Measurements from ENCODE around the gene BDKRB2.

The BDKRB2 gene

DNA sequence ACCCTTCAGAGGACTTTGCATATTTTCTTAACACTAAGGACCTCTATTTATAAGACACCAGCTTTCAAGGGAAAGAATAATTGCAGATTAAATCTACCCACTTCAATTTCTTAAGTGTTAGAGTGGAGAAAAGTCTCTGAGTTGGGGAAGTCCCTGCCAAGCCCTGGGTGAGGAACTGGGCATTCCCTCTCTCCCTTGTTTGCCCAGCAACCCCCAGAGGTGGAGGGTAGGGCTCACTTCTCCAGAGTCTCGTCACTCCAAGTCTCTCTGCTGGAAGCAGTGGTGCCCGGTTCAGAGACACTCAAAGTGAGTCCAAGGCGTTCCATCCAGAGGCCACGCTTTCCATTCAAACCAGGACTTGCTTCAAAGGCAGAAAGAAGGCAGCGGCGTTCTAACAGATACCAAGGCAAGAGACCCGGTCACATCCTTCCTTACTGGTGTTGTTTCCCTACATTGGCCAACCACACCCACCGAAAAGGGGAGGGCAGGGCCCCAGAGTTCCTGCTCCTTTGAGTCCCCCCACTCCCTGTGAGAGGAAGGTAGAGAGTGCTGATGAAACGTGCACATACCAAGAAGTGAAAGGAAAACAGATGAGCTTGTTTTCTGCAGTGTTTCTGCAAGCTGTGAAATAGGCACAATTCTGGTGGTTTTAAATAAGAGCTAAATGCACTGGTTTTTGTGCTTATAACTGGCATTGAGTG, 6.1 kb upstream of the BDKRB2 start:
- H3K36me3 ChIP-seq (replicated peaks; ENCODE audit: low read depth, low read length) = no peaks in the 10 kb centered on the region
- peak overlapping the region; percentile 76 for H3K4me2 ChIP-seq (ENCODE audit: low read length)
- H3K4me3 ChIP-seq (ENCODE audit: low read length) = peak overlapping the region; percentile 63
- no peaks in the 10 kb centered on the region for H4K20me1 ChIP-seq (ENCODE audit: insufficient read depth, low read length)
- H2AFZ ChIP-seq (ENCODE audit: low read depth, low read length) = peak overlapping the region; percentile 66
- peaks cover 11% of the 10 kb centered on the region; the same call in 1 of the 2 replicates for H3K4me1 ChIP-seq (ENCODE audit: low read length)
- no peak overlapping the region for H3K27ac ChIP-seq (ENCODE audit: low read length)
- H3K9me3 ChIP-seq (ENCODE audit: insufficient read depth, low read length) = no peaks in the 10 kb centered on the region
- H3K27me3 ChIP-seq (ENCODE audit: low read depth, low read length) = 0 out of 2 replicates have a peak, but pooled peaks cover 3% of the 10 kb centered on the region
- no peaks in the 10 kb centered on the region for H3K79me2 ChIP-seq (ENCODE audit: low read length)
- H3K9ac ChIP-seq (ENCODE audit: low read length) = peak overlapping the region; percentile 41; the same call in 1 of the 2 replicates
- no peak for TF ChIP-seq EZH2phosphoT487 (IDR thresholded peaks at IDR 0.05; ENCODE audit: low read depth)
- TF ChIP-seq, protein P1, sequence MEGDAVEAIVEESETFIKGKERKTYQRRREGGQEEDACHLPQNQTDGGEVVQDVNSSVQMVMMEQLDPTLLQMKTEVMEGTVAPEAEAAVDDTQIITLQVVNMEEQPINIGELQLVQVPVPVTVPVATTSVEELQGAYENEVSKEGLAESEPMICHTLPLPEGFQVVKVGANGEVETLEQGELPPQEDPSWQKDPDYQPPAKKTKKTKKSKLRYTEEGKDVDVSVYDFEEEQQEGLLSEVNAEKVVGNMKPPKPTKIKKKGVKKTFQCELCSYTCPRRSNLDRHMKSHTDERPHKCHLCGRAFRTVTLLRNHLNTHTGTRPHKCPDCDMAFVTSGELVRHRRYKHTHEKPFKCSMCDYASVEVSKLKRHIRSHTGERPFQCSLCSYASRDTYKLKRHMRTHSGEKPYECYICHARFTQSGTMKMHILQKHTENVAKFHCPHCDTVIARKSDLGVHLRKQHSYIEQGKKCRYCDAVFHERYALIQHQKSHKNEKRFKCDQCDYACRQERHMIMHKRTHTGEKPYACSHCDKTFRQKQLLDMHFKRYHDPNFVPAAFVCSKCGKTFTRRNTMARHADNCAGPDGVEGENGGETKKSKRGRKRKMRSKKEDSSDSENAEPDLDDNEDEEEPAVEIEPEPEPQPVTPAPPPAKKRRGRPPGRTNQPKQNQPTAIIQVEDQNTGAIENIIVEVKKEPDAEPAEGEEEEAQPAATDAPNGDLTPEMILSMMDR (IDR thresholded peaks at IDR 0.05; ENCODE audit: low read depth, low read length) = no peak

DNA sequence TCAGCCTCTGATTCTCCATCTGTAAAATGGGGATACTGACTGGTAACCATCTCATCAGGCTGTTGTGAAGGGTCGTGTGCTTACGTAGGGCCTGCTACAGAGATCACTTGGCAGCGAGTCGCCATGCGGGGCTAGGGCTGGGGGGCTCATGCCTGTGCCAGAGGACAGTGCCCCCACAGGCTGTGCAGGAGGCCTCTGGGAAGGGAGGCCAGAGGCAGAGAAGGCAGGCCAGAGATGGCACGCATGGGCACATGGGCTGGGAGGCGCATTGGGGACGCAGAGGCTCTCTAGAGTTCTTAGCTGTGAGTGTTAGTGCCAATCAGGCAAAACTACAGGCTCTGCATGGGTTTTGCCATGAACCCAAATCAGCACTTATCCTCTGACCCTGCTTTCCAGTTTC, 3.5 kb upstream of the BDKRB2 start:
- H2AFZ ChIP-seq (ENCODE audit: low read depth, low read length) = no peak overlapping the region
- no peak overlapping the region for H3K4me2 ChIP-seq (ENCODE audit: low read length)
- H3K36me3 ChIP-seq (replicated peaks; ENCODE audit: low read depth, low read length) = no peaks in the 10 kb centered on the region
- H3K4me1 ChIP-seq (ENCODE audit: low read length) = peaks cover 11% of the 10 kb centered on the region; the same call in 1 of the 2 replicates
- H3K79me2 ChIP-seq (ENCODE audit: low read length) = no peaks in the 10 kb centered on the region
- H3K4me3 ChIP-seq (ENCODE audit: low read length) = no peak overlapping the region
- TF ChIP-seq EZH2phosphoT487 (IDR thresholded peaks at IDR 0.05; ENCODE audit: low read depth) = no peak
- TF ChIP-seq, protein P1 (IDR thresholded peaks at IDR 0.05; ENCODE audit: low read depth, low read length) = no peak
- no peak overlapping the region for H3K27ac ChIP-seq (ENCODE audit: low read length)
- H3K27me3 ChIP-seq (ENCODE audit: low read depth, low read length) = no peaks in the 10 kb centered on the region
- H3K9me3 ChIP-seq (ENCODE audit: insufficient read depth, low read length) = no peaks in the 10 kb centered on the region
- no peaks in the 10 kb centered on the region for H4K20me1 ChIP-seq (ENCODE audit: insufficient read depth, low read length)
- H3K9ac ChIP-seq (ENCODE audit: low read length) = no peak overlapping the region

GRCh38 chr14:96201965-96202364, 2.7 kb upstream of the BDKRB2 start:
- no peaks in the 10 kb centered on the region for H3K9me3 ChIP-seq (ENCODE audit: insufficient read depth, low read length)
- H3K27me3 ChIP-seq (ENCODE audit: low read depth, low read length) = no peaks in the 10 kb centered on the region
- TF ChIP-seq, protein P1 (IDR thresholded peaks at IDR 0.05; ENCODE audit: low read depth, low read length) = no peak
- no peak for TF ChIP-seq EZH2phosphoT487 (IDR thresholded peaks at IDR 0.05; ENCODE audit: low read depth)
- H3K79me2 ChIP-seq (ENCODE audit: low read length) = no peaks in the 10 kb centered on the region
- no peak overlapping the region for H3K9ac ChIP-seq (ENCODE audit: low read length)
- H3K4me1 ChIP-seq (ENCODE audit: low read length) = peaks cover 11% of the 10 kb centered on the region; the same call in 1 of the 2 replicates
- no peak overlapping the region for H3K27ac ChIP-seq (ENCODE audit: low read length)
- H2AFZ ChIP-seq (ENCODE audit: low read depth, low read length) = no peak overlapping the region
- no peaks in the 10 kb centered on the region for H4K20me1 ChIP-seq (ENCODE audit: insufficient read depth, low read length)
- no peak overlapping the region for H3K4me3 ChIP-seq (ENCODE audit: low read length)
- H3K36me3 ChIP-seq (replicated peaks; ENCODE audit: low read depth, low read length) = no peaks in the 10 kb centered on the region
- H3K4me2 ChIP-seq (ENCODE audit: low read length) = no peak overlapping the region

- H3K27me3 ChIP-seq (ENCODE audit: low read depth, low read length) = 0 out of 2 replicates have a peak, but pooled peaks cover 2% of the 10 kb centered on the region
- peaks cover 11% of the 10 kb centered on the region; the same call in 1 of the 2 replicates for H3K4me1 ChIP-seq (ENCODE audit: low read length)
- H3K79me2 ChIP-seq (ENCODE audit: low read length) = no peaks in the 10 kb centered on the region
- H3K4me2 ChIP-seq (ENCODE audit: low read length) = no peak overlapping the region
- H4K20me1 ChIP-seq (ENCODE audit: insufficient read depth, low read length) = no peaks in the 10 kb centered on the region
- H2AFZ ChIP-seq (ENCODE audit: low read depth, low read length) = no peak overlapping the region
- H3K4me3 ChIP-seq (ENCODE audit: low read length) = no peak overlapping the region
- H3K9me3 ChIP-seq (ENCODE audit: insufficient read depth, low read length) = no peaks in the 10 kb centered on the region
- no peak overlapping the region for H3K9ac ChIP-seq (ENCODE audit: low read length)
- no peaks in the 10 kb centered on the region for H3K36me3 ChIP-seq (replicated peaks; ENCODE audit: low read depth, low read length)
- TF ChIP-seq, protein P1 (IDR thresholded peaks at IDR 0.05; ENCODE audit: low read depth, low read length) = no peak
- TF ChIP-seq EZH2phosphoT487 (IDR thresholded peaks at IDR 0.05; ENCODE audit: low read depth) = no peak
- H3K27ac ChIP-seq (ENCODE audit: low read length) = no peak overlapping the region
Observed at GRCh38 chr14:96202441-96203094, 2.1 kb upstream of the BDKRB2 start.

Data from OCI-LY3 (cell line).